Loucy (cell line): ENCODE data around the gene ACAA2.

Source experiments
- H2AFZ ChIP-seq: fragments of 200-600 bp; sonication (generic); 2 replicates; pipeline ENCODE4 v1.6.0; 2016; ENCODE audit warnings: antibody characterized with exemption, mild to moderate bottlenecking, low read length, moderate library complexity
- H3F3A ChIP-seq: fragments of 200-600 bp; 2 replicates; pipeline ENCODE4 v1.6.0; 2016; ENCODE audit warnings: antibody characterized with exemption, low read depth, mild to moderate bottlenecking
- H3K27me3 ChIP-seq: fragments of 200-600 bp; sonication (generic); 2 replicates; pipeline ENCODE4 v1.6.1; 2014; ENCODE audit warnings: low read length, mild to moderate bottlenecking; ENCODE audit not compliant: insufficient read depth, poor library complexity, severe bottlenecking
- H3K36me3 ChIP-seq: fragments of 200-600 bp; sonication (generic); 2 replicates; pipeline ENCODE4 v1.6.1; 2016; ENCODE audit warnings: low read length; ENCODE audit not compliant: insufficient read depth
- H3K4me1 ChIP-seq: fragments of 200-600 bp; sonication (generic); 2 replicates; pipeline ENCODE4 v1.5.1; 2014; ENCODE audit warnings: low read length, mild to moderate bottlenecking; ENCODE audit not compliant: insufficient read depth, poor library complexity, severe bottlenecking
- H3K4me2 ChIP-seq: fragments of 200-600 bp; sonication (generic); 2 replicates; pipeline ENCODE4 v1.6.0; 2014; ENCODE audit warnings: antibody characterized with exemption, low read length, low read depth, mild to moderate bottlenecking; ENCODE audit not compliant: poor library complexity, severe bottlenecking
- H3K4me3 ChIP-seq: fragments of 200-600 bp; sonication (generic); 2 replicates; pipeline ENCODE4 v1.5.1; 2014; ENCODE audit warnings: low read length, mild to moderate bottlenecking, mixed read lengths; ENCODE audit not compliant: poor library complexity, severe bottlenecking
- H3K79me2 ChIP-seq: fragments of 200-600 bp; sonication (generic); 2 replicates; pipeline ENCODE4 v1.6.1; 2014; ENCODE audit warnings: low read length; ENCODE audit not compliant: insufficient read depth
- H3K9ac ChIP-seq: fragments of 200-600 bp; sonication (generic); 2 replicates; pipeline ENCODE4 v1.6.0; 2014; ENCODE audit warnings: mild to moderate bottlenecking, low read depth, low read length, moderate library complexity; ENCODE audit not compliant: poor library complexity, severe bottlenecking
- H3K9me2 ChIP-seq: fragments of 200-600 bp; sonication (generic); replicated peaks from 2 replicates; pipeline ENCODE4 v1.6.1; 2016; ENCODE audit warnings: low read depth, low read length, mixed read lengths
- H3K9me3 ChIP-seq: fragments of 200-600 bp; sonication (generic); 2 replicates; pipeline ENCODE4 v1.6.1; 2014; ENCODE audit warnings: mild to moderate bottlenecking, antibody characterized with exemption, low read length, low read depth; ENCODE audit not compliant: insufficient read depth
- H4K20me1 ChIP-seq: fragments of 200-600 bp; sonication (generic); 2 replicates; pipeline ENCODE4 v1.6.0; 2014; ENCODE audit warnings: antibody characterized with exemption, low read length, mild to moderate bottlenecking; ENCODE audit not compliant: insufficient read depth, poor library complexity, severe bottlenecking
- CTCF ChIP-seq: fragments of 200-600 bp; sonication (generic); conservative IDR thresholded peaks from 2 replicates; pipeline ENCODE4 v1.5.1; 2014; ENCODE audit warnings: mild to moderate bottlenecking, antibody characterized with exemption, low read length
- EZH2phosphoT487 ChIP-seq: fragments of 200-600 bp; IDR thresholded peaks from 2 replicates; pipeline ENCODE4 v1.6.1; 2018; ENCODE audit warnings: antibody characterized with exemption, mild to moderate bottlenecking, moderate library complexity, borderline replicate concordance

Gene ACAA2

GRCh38 chr18:49763590-49763989 is 49.7 kb downstream of the ACAA2 start:
- Histone ChIP-seq H4K20me1 (no peaks in the 10 kb centered on the region), H2AFZ (no peak overlapping the region), H3K79me2 (no peaks in the 10 kb centered on the region), H3K4me1 (no peaks in the 10 kb centered on the region), H3K9ac (no peak overlapping the region), H3K36me3 (no peaks in the 10 kb centered on the region), H3K27me3 (no peaks in the 10 kb centered on the region), H3K9me2 (no peaks in the 10 kb centered on the region), H3F3A (no peaks in the 10 kb centered on the region), H3K4me2 (no peak overlapping the region), H3K4me3 (no peak overlapping the region), H3K9me3 (no peaks in the 10 kb centered on the region)
- TF ChIP-seq CTCF, result no peak
- no peak for TF ChIP-seq EZH2phosphoT487

- Histone ChIP-seq H3K79me2 (no peaks in the 10 kb centered on the region), H3K27me3 (no peaks in the 10 kb centered on the region), H3K36me3 (no peaks in the 10 kb centered on the region), H2AFZ (no peak overlapping the region), H3K9me3 (no peaks in the 10 kb centered on the region), H3K9ac (no peak overlapping the region), H3F3A (no peaks in the 10 kb centered on the region), H3K4me3 (no peak overlapping the region), H3K9me2 (no peaks in the 10 kb centered on the region), H3K4me1 (no peaks in the 10 kb centered on the region), H3K4me2 (no peak overlapping the region), H4K20me1 (no peaks in the 10 kb centered on the region)
- no peak for TF ChIP-seq EZH2phosphoT487
- TF ChIP-seq CTCF, result no peak
Measured at GRCh38 chr18:49762191-49763077, 50.9 kb downstream of the ACAA2 start.

- no peak overlapping the region for H3K9ac ChIP-seq
Measured at GRCh38 chr18:49761771-49762170, 51.6 kb downstream of the ACAA2 start.

GRCh38 chr18:49758263-49758610 is 55.1 kb downstream of the ACAA2 start:
- Histone ChIP-seq H3K36me3 (no peaks in the 10 kb centered on the region), H3K9me3 (no peaks in the 10 kb centered on the region), H2AFZ (no peak overlapping the region), H3K9ac (no peak overlapping the region), H3K4me3 (no peak overlapping the region), H3K79me2 (no peaks in the 10 kb centered on the region), H3K9me2 (no peaks in the 10 kb centered on the region), H3K27me3 (no peaks in the 10 kb centered on the region), H4K20me1 (no peaks in the 10 kb centered on the region), H3K4me2 (no peak overlapping the region), H3K4me1 (no peaks in the 10 kb centered on the region), H3F3A (no peaks in the 10 kb centered on the region)
- TF ChIP-seq CTCF (no peak), EZH2phosphoT487 (no peak)

More at GRCh38 chr18:49761771-49762170, 51.6 kb downstream of the ACAA2 start:
- no peak for TF ChIP-seq EZH2phosphoT487
- no peak overlapping the region for H3K4me3 ChIP-seq
- H3K9me2 ChIP-seq, result no peaks in the 10 kb centered on the region
- H4K20me1 ChIP-seq, result no peaks in the 10 kb centered on the region
- no peak overlapping the region for H3K4me2 ChIP-seq
- no peaks in the 10 kb centered on the region for H3K79me2 ChIP-seq
- no peaks in the 10 kb centered on the region for H3K4me1 ChIP-seq
- H2AFZ ChIP-seq, result no peak overlapping the region
- H3F3A ChIP-seq, result no peaks in the 10 kb centered on the region
- H3K27me3 ChIP-seq, result no peaks in the 10 kb centered on the region
- H3K36me3 ChIP-seq, result no peaks in the 10 kb centered on the region
- H3K9me3 ChIP-seq, result no peaks in the 10 kb centered on the region
